Erythroblast (primary cell): ENCODE measurements around the gene PTGES.

ENCODE experiments used
- DNase-seq, 2 experiments: peaks; one replicate each; lab custom pipeline; 2025; lab: John Stamatoyannopoulos, UW
- GATA1 ChIP-seq: IDR thresholded peaks from 2 replicates; pipeline ENCODE4 v1.6.1; 2011; ENCODE audit warnings: low read depth, mild to moderate bottlenecking, control low read depth, low read length, moderate library complexity
- POLR2A ChIP-seq: IDR thresholded peaks from 2 replicates; pipeline ENCODE4 v1.6.1; 2011; ENCODE audit warnings: mild to moderate bottlenecking, low read length

Gene PTGES

DNA sequence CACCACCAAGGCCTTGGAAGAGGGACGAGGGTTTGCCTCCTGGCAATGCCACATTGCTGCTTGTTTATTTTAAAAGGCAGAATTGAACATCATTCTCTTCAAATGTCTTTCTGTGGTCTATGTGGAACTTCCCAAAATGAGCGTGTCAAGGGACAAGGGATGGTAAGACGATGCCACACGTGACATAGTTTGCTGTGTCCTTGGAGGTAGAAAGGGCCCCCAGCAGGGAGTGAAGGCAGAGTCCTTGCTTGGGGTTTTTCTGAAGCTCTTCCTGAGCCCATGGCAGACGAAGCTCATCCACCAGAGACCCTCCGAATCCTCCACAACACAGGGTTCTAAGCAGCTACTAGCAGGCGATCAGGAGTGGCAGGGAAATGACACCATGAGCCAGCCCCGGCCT, 59.1 kb downstream of the PTGES start:
- DNase-seq = no peak
- TF ChIP-seq GATA1 = no peak
- TF ChIP-seq POLR2A = no peak

DNA sequence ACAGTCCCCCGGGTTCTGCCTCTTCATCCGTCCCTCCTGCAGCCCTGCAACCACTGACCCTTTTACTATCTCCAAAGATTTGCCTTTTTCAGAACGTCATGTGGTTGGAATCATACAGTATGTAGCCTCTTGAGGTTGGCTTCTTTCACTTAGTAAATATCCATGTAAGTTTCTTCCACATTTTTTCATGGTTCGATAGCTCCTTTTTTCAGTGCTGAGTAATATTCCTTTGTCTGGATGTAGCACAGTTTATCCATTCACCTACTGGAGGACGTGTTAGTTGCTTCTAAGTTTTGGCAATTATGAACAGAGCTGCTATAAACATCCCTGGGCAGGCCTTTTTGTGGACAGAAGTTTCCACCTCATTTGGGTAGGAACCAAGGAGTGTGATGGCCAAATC, 60.3 kb downstream of the PTGES start:
- TF ChIP-seq GATA1 (no peak), POLR2A (no peak)
- DNase-seq = no peak
